ENCODE data around the gene RO60. TPM values are rescaled to one million over a fixed set of nuclear protein-coding genes. Genes with fewer than 3 reads are reported as not detected.

RO60 gene
- total and polyA plus RNA-seq, 2 of the 13 experiments (the other 11 are each of a cell fraction or from before 2014, with no cell fraction given), result 20.3 to 53.7 TPM

DNA sequence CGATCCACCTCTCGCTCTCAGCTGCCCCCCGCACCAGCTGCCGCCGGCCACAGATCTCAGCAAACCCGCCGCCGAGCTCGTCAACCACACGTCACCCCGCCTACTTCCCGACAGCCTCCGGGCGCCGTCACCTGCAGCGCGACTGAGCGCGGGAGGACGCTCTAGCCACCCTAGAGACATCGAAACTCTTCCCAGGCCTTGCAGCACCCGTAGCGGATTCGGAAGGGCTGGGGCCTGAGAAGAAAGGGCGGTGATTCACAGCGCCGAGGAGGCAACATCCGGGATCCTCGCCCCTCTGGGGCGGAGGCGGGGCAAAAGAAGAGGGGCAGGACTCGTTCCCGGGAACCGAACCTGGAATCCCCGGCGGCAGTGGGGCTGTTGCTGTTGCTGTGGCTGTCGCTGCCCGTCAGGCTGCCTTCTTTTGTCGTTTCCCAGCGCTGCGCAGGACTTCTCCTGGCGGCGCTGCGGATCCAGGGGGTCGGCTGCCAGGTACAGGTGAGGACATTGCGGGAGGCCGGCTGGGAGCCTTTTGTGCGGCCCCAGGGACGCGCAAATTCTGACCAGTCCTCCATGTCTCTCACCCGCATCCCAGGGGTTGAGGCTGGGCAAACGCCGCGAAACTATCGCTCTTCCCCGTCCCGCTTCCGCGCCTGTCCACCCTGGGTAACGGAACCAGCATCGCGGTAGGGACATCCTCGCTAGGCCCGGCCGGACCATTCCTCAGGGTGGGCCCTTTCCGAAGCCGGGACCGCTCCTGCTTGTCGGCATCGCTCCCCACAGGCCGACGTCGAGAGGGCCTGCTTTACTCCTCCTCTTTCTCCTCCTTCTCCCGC lies at the start of gene RO60, which contains the start of gene UCHL5 (continued):
- TF ChIP-seq ZNF670 (CRISPR knock-in tag; IDR thresholded peaks at IDR 0.05; ENCODE audit: borderline replicate concordance) (peak; percentile 91; the same call in 1 of the 2 replicates), ZBTB21 (CRISPR knock-in tag; IDR thresholded peaks at IDR 0.05) (peak; percentile 30; the same call in 1 of the 2 replicates), ZSCAN30 (CRISPR knock-in tag; IDR thresholded peaks at IDR 0.05) (no peak), ZNF709 (CRISPR knock-in tag; IDR thresholded peaks at IDR 0.05) (peak; percentile 85; the same call in 1 of the 2 replicates), ZNF460 (CRISPR knock-in tag; IDR thresholded peaks at IDR 0.05; ENCODE audit: borderline replicate concordance) (0 out of 2 replicates have a peak, but pooled peaks have one; percentile 48), PHF20 (CRISPR knock-in tag; IDR thresholded peaks at IDR 0.05) (peak; percentile 94), SKI (IDR thresholded peaks at IDR 0.05; ENCODE audit: partially characterized antibody) (peak; percentile 68), ZNF619 (CRISPR knock-in tag; IDR thresholded peaks at IDR 0.05) (peak; percentile 17; the same call in 1 of the 2 replicates), DMAP1 (CRISPR knock-in tag; IDR thresholded peaks at IDR 0.05) (peak; percentile 93), ZNF660 (CRISPR knock-in tag; IDR thresholded peaks at IDR 0.05; ENCODE audit: borderline replicate concordance, low read depth) (no peak), AGO1 (IDR thresholded peaks at IDR 0.05; ENCODE audit: low read depth, low read length, poor library complexity, severe bottlenecking) (peak; percentile 48), ZNF761 (CRISPR knock-in tag; conservative IDR thresholded peaks at IDR 0.05) (peak; percentile 29; the same call in 1 of the 2 replicates), BHLHE40 (IDR thresholded peaks at IDR 0.05; ENCODE audit: low read length) (peak; percentile 72; the same call in 1 of the 2 replicates), GLI4 (CRISPR knock-in tag; IDR thresholded peaks at IDR 0.05; ENCODE audit: borderline replicate concordance) (peak; percentile 47; the same call in 1 of the 2 replicates), ZNF605 (CRISPR knock-in tag; IDR thresholded peaks at IDR 0.05) (peak; percentile 85; the same call in 1 of the 2 replicates), ZFP41 (CRISPR knock-in tag; IDR thresholded peaks at IDR 0.05; ENCODE audit: borderline replicate concordance) (no peak), RARA (CRISPR knock-in tag; IDR thresholded peaks at IDR 0.05) (peak; percentile 54; the same call in 1 of the 2 replicates), SATB2 (CRISPR knock-in tag; IDR thresholded peaks at IDR 0.05) (no peak), PRMT3 (CRISPR knock-in tag; IDR thresholded peaks at IDR 0.05; ENCODE audit: borderline replicate concordance, low read depth) (no peak; the same call in 1 of the 2 replicates), ZMYM2 (CRISPR knock-in tag; IDR thresholded peaks at IDR 0.05) (peak; percentile 67; the same call in 1 of the 2 replicates), ZNF83 (CRISPR knock-in tag; IDR thresholded peaks at IDR 0.05; ENCODE audit: borderline replicate concordance) (no peak), ZNF780A (CRISPR knock-in tag; IDR thresholded peaks at IDR 0.05) (peak; percentile 87; the same call in 1 of the 2 replicates), NFYB (CRISPR knock-in tag; IDR thresholded peaks at IDR 0.05) (peak; percentile 32; the same call in 1 of the 2 replicates)
- TF ChIP-seq, protein P1, sequence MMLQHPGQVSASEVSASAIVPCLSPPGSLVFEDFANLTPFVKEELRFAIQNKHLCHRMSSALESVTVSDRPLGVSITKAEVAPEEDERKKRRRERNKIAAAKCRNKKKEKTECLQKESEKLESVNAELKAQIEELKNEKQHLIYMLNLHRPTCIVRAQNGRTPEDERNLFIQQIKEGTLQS (CRISPR knock-in tag; IDR thresholded peaks at IDR 0.05), result no peak; the same call in 1 of the 2 replicates
- TF ChIP-seq, protein P2, sequence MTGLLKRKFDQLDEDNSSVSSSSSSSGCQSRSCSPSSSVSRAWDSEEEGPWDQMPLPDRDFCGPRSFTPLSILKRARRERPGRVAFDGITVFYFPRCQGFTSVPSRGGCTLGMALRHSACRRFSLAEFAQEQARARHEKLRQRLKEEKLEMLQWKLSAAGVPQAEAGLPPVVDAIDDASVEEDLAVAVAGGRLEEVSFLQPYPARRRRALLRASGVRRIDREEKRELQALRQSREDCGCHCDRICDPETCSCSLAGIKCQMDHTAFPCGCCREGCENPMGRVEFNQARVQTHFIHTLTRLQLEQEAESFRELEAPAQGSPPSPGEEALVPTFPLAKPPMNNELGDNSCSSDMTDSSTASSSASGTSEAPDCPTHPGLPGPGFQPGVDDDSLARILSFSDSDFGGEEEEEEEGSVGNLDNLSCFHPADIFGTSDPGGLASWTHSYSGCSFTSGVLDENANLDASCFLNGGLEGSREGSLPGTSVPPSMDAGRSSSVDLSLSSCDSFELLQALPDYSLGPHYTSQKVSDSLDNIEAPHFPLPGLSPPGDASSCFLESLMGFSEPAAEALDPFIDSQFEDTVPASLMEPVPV (CRISPR knock-in tag; IDR thresholded peaks at IDR 0.05), result peak; percentile 39; the same call in 1 of the 2 replicates
- TF ChIP-seq, protein P3, sequence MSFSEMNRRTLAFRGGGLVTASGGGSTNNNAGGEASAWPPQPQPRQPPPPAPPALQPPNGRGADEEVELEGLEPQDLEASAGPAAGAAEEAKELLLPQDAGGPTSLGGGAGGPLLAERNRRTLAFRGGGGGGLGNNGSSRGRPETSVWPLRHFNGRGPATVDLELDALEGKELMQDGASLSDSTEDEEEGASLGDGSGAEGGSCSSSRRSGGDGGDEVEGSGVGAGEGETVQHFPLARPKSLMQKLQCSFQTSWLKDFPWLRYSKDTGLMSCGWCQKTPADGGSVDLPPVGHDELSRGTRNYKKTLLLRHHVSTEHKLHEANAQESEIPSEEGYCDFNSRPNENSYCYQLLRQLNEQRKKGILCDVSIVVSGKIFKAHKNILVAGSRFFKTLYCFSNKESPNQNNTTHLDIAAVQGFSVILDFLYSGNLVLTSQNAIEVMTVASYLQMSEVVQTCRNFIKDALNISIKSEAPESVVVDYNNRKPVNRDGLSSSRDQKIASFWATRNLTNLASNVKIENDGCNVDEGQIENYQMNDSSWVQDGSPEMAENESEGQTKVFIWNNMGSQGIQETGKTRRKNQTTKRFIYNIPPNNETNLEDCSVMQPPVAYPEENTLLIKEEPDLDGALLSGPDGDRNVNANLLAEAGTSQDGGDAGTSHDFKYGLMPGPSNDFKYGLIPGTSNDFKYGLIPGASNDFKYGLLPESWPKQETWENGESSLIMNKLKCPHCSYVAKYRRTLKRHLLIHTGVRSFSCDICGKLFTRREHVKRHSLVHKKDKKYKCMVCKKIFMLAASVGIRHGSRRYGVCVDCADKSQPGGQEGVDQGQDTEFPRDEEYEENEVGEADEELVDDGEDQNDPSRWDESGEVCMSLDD (CRISPR knock-in tag; IDR thresholded peaks at IDR 0.05; ENCODE audit: borderline replicate concordance), result peak; percentile 36; the same call in 1 of the 2 replicates

Data from HepG2 (cell line).